Measurements from ENCODE around the gene NELFA.

- TF ChIP-seq POLR2A (IDR thresholded peaks at IDR 0.05) (no peak), CTCF (IDR thresholded peaks at IDR 0.05) (no peak), POLR2AphosphoS5 (IDR thresholded peaks at IDR 0.05) (no peak), EP300 (IDR thresholded peaks at IDR 0.05) (no peak)
Observed at GRCh38 chr4:1994938-1995337, 13.8 kb downstream of the NELFA start.
